Measurements from ENCODE around the gene ANKS6. TPM values are rescaled to one million over a fixed set of nuclear protein-coding genes. Genes with fewer than 3 reads are reported as not detected.

ANKS6 gene
- total RNA-seq, 1 experiment from 2014 or later: 39.2 TPM

DNA sequence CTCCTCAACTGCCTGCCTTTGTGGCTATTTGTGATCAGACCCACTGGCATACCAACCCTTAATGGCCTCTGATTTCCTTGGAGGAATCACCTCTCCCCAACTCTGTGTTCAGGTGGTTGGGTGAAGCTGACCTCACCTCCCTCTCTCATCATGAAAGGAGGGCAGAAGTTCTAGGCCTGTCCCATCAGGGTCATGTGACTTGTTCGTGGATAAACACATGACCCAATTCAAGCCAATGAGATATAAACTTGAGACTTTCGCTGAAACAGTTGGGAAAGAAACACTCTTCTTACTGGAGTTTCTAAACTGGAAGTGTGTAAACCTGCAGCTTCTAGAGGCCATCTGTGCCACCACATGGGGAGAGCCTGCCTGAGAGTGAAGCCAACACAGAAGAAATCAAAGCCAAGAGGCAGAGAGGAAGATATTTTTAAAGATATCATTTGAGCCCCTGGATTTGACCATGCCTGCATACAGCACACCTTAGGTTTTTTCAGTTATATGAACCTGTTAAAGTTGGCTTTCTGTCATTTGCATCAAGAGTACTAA, 93.4 kb downstream of the ANKS6 start (continued):
- no peak for TF ChIP-seq CBX3 (IDR thresholded peaks at IDR 0.05; ENCODE audit: low read depth)
- no peak for TF ChIP-seq TCF7L2 (IDR thresholded peaks at IDR 0.05; ENCODE audit: borderline replicate concordance, extremely low read depth, insufficient read depth, insufficient read length)
- no peak for TF ChIP-seq ZFX (IDR thresholded peaks at IDR 0.05)
- no peak for TF ChIP-seq YY1 (IDR thresholded peaks at IDR 0.05; ENCODE audit: extremely low read depth, insufficient replicate concordance, low read depth, low read length)
- TF ChIP-seq POLR2AphosphoS5 (IDR thresholded peaks at IDR 0.05; ENCODE audit: low read depth, low read length): no peak
- no peak for TF ChIP-seq ZNF274 (IDR thresholded peaks at IDR 0.05; ENCODE audit: low read depth, low read length)

DNA sequence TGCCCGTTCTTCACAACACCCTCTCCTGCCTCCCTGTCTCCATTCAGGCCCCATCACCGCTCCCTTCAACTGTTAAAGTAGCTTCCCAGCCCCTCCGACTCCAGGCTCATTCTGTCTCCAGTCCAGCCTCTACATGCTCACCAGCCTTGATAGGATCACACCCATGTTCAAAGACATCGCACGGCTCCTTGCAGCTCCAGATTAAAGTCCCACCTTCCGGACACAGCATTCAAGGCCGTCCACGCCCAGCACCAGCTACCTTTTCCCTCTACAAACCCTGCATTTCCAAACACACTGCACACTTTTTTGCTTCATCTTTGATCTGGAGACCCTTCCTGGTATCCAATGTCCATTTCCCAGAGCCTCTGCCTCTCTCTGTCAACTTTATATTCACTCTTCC, 94.0 kb downstream of the ANKS6 start:
- DNase-seq (ENCODE audit: low read depth, low spot score) (no peak), ATAC-seq (no peak)
- BruUV-seq (replicated peaks): no TSS peak
- no peak overlapping the region for H2AFZ ChIP-seq (ENCODE audit: low read depth, low read length, poor library complexity, severe bottlenecking)
- H4K20me1 ChIP-seq (ENCODE audit: insufficient read depth): no peaks in the 10 kb centered on the region
- H3K27ac ChIP-seq (ENCODE audit: low read depth, low read length): no peak overlapping the region
- no peak overlapping the region for H3K9ac ChIP-seq (ENCODE audit: low read length)
- H3K27me3 ChIP-seq (ENCODE audit: insufficient read depth, low read length): peaks cover 26% of the 10 kb centered on the region
- TF ChIP-seq SIN3A (IDR thresholded peaks at IDR 0.05; ENCODE audit: low read depth) (no peak), ELF1 (IDR thresholded peaks at IDR 0.05; ENCODE audit: borderline replicate concordance, low read depth) (no peak), FOSL1 (IDR thresholded peaks at IDR 0.05; ENCODE audit: low read depth) (no peak), JUND (IDR thresholded peaks at IDR 0.05) (no peak), CEBPB (IDR thresholded peaks at IDR 0.05; ENCODE audit: low read depth) (no peak), TCF7L2 (IDR thresholded peaks at IDR 0.05; ENCODE audit: borderline replicate concordance, extremely low read depth, insufficient read depth, insufficient read length) (no peak)
- CTCF ChIA-PET: no interaction called here
- H3K9me3 ChIP-seq (ENCODE audit: control insufficient read depth in 1 of 2, insufficient read depth in 1 of 2, low read depth in 1 of 2, low read length in 2 of 2): no peaks in the 10 kb centered on the region
- no peaks in the 10 kb centered on the region for H3K9me2 ChIP-seq (ENCODE audit: insufficient read depth)
- H3K4me2 ChIP-seq (ENCODE audit: low read length): no peak overlapping the region
- no peaks in the 10 kb centered on the region for H3K36me3 ChIP-seq (ENCODE audit: control insufficient read depth in 1 of 2, insufficient read depth in 2 of 2, low read length in 2 of 2)
- no peak overlapping the region for H3K4me3 ChIP-seq (replicated peaks in 1 of 2; ENCODE audit: low read depth in 1 of 2, low read length in 2 of 2)
- no peaks in the 10 kb centered on the region for H3K4me1 ChIP-seq (ENCODE audit: control insufficient read depth in 1 of 2, insufficient read depth in 2 of 2, low read length in 2 of 2)
- POLR2A ChIA-PET: no interaction called here
- no peaks in the 10 kb centered on the region for H3K79me2 ChIP-seq (ENCODE audit: insufficient read depth, low read length)
- RAD21 ChIA-PET (ENCODE audit: low non-redundant PET in 1 of 2, low total read pairs in 2 of 2, uncharacterized antibody in 2 of 2, unreplicated experiment in 2 of 2): no interaction called here
- intact Hi-C loops (cut with micrococcal nuclease): no loop called here

Data from HCT116 (cell line).